Fibroblast of peridontal ligament (primary cell): ENCODE measurements around the gene CLDN1.
A peak's percentile ranks its signal among the peaks of the same experiment; 100 is the strongest.

ENCODE experiments used
- DNase-seq: peaks from one replicate; pipeline ENCODE4 v3.0.0-alpha.2; 2010; ENCODE audit errors: extremely low read depth

Gene CLDN1

GRCh38 chr3:190321789-190322603 lies at the start of gene CLDN1:
TSS of gene CLDN1 (minus strand) at chr3:190322446. CDS start at chr3:190322206, 240 bp downstream.
- DNase-seq: peak; percentile 70

GRCh38 chr3:190371152-190371551 lies 48.9 kb upstream of the CLDN1 start:
- DNase-seq: no peak

- DNase-seq: no peak
Observed at GRCh38 chr3:190370369-190370768, 48.1 kb upstream of the CLDN1 start.

GRCh38 chr3:190369668-190370295 lies 47.5 kb upstream of the CLDN1 start:
- DNase-seq: no peak

GRCh38 chr3:190368881-190369280 lies 46.6 kb upstream of the CLDN1 start:
- DNase-seq: no peak

- DNase-seq: peak; percentile 41
Observed at GRCh38 chr3:190366133-190366532, 43.9 kb upstream of the CLDN1 start.

- no peak for DNase-seq
Observed at GRCh38 chr3:190362258-190362657, 40.0 kb upstream of the CLDN1 start.

- DNase-seq: no peak
Observed at GRCh38 chr3:190361791-190362190, 39.5 kb upstream of the CLDN1 start.

- DNase-seq: no peak
Observed at GRCh38 chr3:190360228-190360627, 38.0 kb upstream of the CLDN1 start.

- DNase-seq: peak; percentile 47
Observed at GRCh38 chr3:190359813-190360212, 37.6 kb upstream of the CLDN1 start.

- no peak for DNase-seq
Observed at GRCh38 chr3:190357468-190357867, 35.2 kb upstream of the CLDN1 start.

- no peak for DNase-seq
Observed at GRCh38 chr3:190356246-190356645, 34.0 kb upstream of the CLDN1 start.

- no peak for DNase-seq
Observed at GRCh38 chr3:190352861-190353457, 30.7 kb upstream of the CLDN1 start.

GRCh38 chr3:190346541-190346940 lies 24.3 kb upstream of the CLDN1 start:
- no peak for DNase-seq

GRCh38 chr3:190345878-190346277 lies 23.6 kb upstream of the CLDN1 start:
- no peak for DNase-seq

- DNase-seq: peak; percentile 90
Observed at GRCh38 chr3:190345027-190345821, 23.0 kb upstream of the CLDN1 start.

- DNase-seq: no peak
Observed at GRCh38 chr3:190340071-190340470, 17.8 kb upstream of the CLDN1 start.

- no peak for DNase-seq
Observed at GRCh38 chr3:190339130-190339529, 16.9 kb upstream of the CLDN1 start.

GRCh38 chr3:190338717-190339116 lies 16.5 kb upstream of the CLDN1 start:
- peak; percentile 12 for DNase-seq

GRCh38 chr3:190337301-190337700 lies 15.1 kb upstream of the CLDN1 start:
- no peak for DNase-seq

GRCh38 chr3:190336516-190337189 lies 14.4 kb upstream of the CLDN1 start:
- DNase-seq: peak; percentile 14
